Measurements from ENCODE around the gene TACO1. TPM values are rescaled to one million over a fixed set of nuclear protein-coding genes. Genes with fewer than 3 reads are reported as not detected.

Gene TACO1
- total and polyA plus RNA-seq, 9 of the 15 experiments (the other 6 are each of a cell fraction or from before 2014, with no cell fraction given): 10.3 to 41.6 (median 30.9) TPM

- 0 out of 2 replicates have a peak, but pooled peaks have one; percentile 46 for TF ChIP-seq ZBTB33 (CRISPR knock-in tag; IDR thresholded peaks at IDR 0.05)
- no peak for TF ChIP-seq ZNF184 (CRISPR knock-in tag; IDR thresholded peaks at IDR 0.05)
- TF ChIP-seq ATF7 (IDR thresholded peaks at IDR 0.05): peak; percentile 82
- TF ChIP-seq NCOR1 (IDR thresholded peaks at IDR 0.05): no peak
- no peak for TF ChIP-seq ZC3H4 (CRISPR knock-in tag; IDR thresholded peaks at IDR 0.05; ENCODE audit: borderline replicate concordance)
- TF ChIP-seq CBX3 (IDR thresholded peaks at IDR 0.05; ENCODE audit: borderline replicate concordance in 1 of 2, low read length in 2 of 2): no peak
- TF ChIP-seq ZNF764 (CRISPR knock-in tag; IDR thresholded peaks at IDR 0.05; ENCODE audit: low read depth): no peak
- peak; percentile 87 for TF ChIP-seq HNRNPLL (IDR thresholded peaks at IDR 0.05; ENCODE audit: low read depth, low read length, poor library complexity, severe bottlenecking)
- peak; percentile 87 for TF ChIP-seq POLR2H (tag; IDR thresholded peaks at IDR 0.05; ENCODE audit: low read depth)
- peak; percentile 81 for TF ChIP-seq TBP (optimal IDR thresholded peaks at IDR 0.05; ENCODE audit: low read depth, low read length)
- no peak for TF ChIP-seq NFATC3 (IDR thresholded peaks at IDR 0.05)
- no peak for TF ChIP-seq ARID4B (CRISPR knock-in tag; IDR thresholded peaks at IDR 0.05)
- no peak; the same call in 1 of the 2 replicates for TF ChIP-seq ETV1 (tag; conservative IDR thresholded peaks at IDR 0.05; ENCODE audit: low read depth)
- no peak for TF ChIP-seq ZNF384 (IDR thresholded peaks at IDR 0.05; ENCODE audit: low read depth, low read length)
- TF ChIP-seq ZNF445 (CRISPR knock-in tag; IDR thresholded peaks at IDR 0.05; ENCODE audit: low read depth): no peak
- no peak for TF ChIP-seq HMG20A (CRISPR knock-in tag; conservative IDR thresholded peaks at IDR 0.05)
- TF ChIP-seq DIDO1 (tag; IDR thresholded peaks at IDR 0.05; ENCODE audit: low read depth): no peak
- TF ChIP-seq RBM22 (IDR thresholded peaks at IDR 0.05; ENCODE audit: low read depth, low read length, poor library complexity, severe bottlenecking): no peak
- peak in 1 of 2 experiments; percentile 85; a peak in 1 of 4 replicates for TF ChIP-seq KDM4B (IDR thresholded peaks at IDR 0.05; ENCODE audit: borderline replicate concordance in 2 of 2, low read depth in 1 of 2)
- TF ChIP-seq ZFX (CRISPR knock-in tag; IDR thresholded peaks at IDR 0.05): peak; percentile 96
- TF ChIP-seq CCNT2 (IDR thresholded peaks at IDR 0.05; ENCODE audit: borderline replicate concordance, extremely low read depth, insufficient read length, low read depth, low read length): peak; percentile 48
Observed at GRCh38 chr17:63621684-63622573, 21.2 kb downstream of the TACO1 start, which contains the start of gene MAP3K3 (continued).

Data from K562 (cell line).